GM18499 (cell line): ENCODE measurements around the gene TSPAN9.

ENCODE experiments used
- ATAC-seq: cut with Tn5 transposase; IDR thresholded peaks from one replicate; pipeline ENCODE4 v1.9.1; 2021; ENCODE audit warnings: moderate number of reproducible peaks; ENCODE audit not compliant: insufficient read depth, unreplicated experiment

The TSPAN9 gene

DNA sequence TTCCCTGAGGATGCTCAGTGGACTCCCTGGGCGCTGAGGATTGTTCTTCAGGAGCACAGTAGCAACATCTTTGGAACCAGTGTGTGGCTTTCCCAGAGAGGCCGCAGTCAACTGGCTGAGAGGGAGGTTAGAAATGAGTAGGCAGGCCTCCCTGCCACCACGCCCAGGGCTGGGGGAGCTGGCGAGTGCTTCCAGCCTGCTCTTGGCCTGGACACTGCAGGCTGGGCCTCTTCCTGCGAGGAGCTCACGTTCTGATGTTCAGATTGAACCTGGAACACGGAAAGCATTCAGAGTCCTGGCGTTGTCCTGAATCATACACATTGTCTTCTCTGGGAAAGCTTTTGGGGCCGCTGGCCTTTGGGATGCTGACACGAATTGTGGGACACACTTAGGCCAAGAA, 15.6 kb downstream of the TSPAN9 start:
- no peak for ATAC-seq

GRCh38 chr12:3097186-3097804, 20.1 kb downstream of the TSPAN9 start:
- ATAC-seq, result no peak

GRCh38 chr12:3097836-3098235, 20.7 kb downstream of the TSPAN9 start:
- no peak for ATAC-seq

DNA sequence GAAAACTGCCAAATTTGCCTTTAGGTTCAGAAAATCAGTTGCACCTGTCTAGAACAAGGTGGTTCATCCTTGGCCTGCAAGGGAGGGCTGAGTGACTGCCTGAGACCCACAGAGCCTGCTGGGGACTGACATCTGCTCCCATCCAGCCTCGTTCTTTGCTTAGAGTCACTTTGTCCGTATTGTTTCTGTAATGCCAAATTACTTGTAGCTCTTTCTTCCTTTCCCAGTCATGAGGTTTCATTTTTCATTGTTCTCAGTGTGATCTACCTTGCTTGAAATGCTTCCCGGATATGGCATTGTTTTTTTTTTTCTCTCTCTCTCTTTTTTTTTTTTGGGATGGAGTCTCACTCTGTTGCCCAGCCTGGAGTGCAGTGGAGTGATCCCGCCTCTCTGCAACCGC, 21.3 kb downstream of the TSPAN9 start:
- ATAC-seq, result no peak

GRCh38 chr12:3099146-3099545, 22.0 kb downstream of the TSPAN9 start:
- no peak for ATAC-seq

GRCh38 chr12:3101309-3102024, 24.3 kb downstream of the TSPAN9 start:
- ATAC-seq, result no peak

DNA sequence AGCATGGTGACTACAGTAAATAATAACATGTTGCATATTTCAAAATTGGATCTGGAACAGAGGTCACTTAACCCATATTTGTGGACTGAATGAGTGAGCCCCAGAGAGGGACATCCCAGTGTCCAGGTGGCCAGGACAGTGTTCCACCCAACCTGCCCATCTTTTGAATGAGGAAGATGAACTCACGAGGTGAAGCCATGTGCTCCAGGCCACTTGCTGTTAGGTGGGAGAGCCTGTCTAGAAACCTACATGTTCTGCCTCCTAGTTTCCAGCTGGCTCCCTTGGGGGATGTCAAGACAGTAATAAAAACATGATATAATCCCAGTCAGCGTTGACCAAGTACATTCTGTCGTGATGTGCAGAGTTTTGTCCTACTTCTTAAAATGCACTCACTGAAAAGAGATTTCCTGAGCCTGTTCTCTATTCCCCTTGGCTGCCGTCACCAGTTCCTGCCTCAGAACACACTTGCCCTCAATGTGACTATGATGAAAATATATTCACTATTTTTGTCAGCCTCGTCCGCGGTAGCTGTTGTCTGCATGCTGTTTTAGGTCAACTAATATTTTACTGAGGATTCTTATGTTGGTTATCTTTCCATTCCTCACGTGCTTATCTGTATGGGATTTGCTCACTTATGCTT, 25.7 kb downstream of the TSPAN9 start:
- no peak for ATAC-seq

GRCh38 chr12:3103806-3104205, 26.6 kb downstream of the TSPAN9 start:
- ATAC-seq, result no peak

- no peak for ATAC-seq
Measured at GRCh38 chr12:3105690-3106479, 28.7 kb downstream of the TSPAN9 start.

DNA sequence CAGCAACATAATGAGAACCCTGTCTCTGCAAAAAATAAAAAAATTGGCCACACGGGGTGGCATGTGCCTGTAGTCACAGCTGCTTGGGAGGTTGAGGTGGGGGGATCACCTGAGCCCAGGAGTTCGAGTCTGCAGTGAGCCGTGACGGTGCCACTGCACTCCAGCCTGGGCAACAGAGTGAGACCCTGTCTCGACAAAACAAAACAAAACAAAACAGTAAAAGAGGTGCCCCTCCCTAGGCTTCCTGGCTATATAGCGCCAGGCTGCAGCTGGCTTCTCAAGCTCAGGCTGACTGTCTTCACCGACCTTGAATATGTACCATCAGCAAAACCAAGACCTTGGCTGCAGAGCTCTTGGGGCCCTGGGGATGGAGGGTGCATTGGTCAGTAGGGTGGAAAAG, 29.4 kb downstream of the TSPAN9 start:
- ATAC-seq, result no peak

GRCh38 chr12:3107071-3107583, 29.9 kb downstream of the TSPAN9 start:
- ATAC-seq, result no peak

DNA sequence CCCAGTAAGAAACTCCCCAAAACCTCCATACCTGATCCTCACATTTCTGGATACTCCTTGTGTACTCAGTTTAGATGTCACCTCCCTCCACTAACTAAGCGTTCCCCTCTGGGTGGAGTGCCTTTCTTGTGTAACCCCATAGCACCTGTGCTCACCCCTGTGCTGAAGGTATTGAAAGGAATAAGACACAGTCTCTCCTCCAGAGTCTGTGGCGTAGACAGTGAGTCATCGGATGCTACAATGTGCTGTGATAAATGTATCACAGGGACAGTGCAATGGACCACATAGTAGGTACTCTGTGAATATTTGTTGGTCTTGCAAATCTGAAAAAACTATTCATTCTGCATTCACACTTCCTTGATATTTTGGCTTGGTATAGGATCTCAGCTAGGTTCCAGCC, 30.8 kb downstream of the TSPAN9 start:
- ATAC-seq, result no peak

DNA sequence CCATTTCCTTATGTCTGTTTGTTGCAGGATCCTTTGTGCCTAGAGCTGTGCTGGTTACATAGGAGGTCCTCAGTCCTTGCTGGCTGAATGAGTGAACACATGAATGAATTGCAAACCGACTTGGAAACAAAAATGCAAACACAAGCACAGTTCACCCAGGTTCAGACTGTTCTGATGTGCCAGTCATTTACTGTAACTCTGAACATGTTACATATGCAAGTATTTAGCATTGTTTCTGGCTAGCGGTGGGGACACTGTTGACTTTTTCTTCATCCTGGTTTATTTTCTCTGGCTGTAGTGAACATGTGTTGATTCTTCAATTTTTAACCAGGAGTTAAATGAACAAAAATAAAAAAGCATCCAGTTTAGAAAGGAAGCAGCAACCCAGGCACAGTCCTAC, 33.4 kb downstream of the TSPAN9 start:
- ATAC-seq, result no peak

- no peak for ATAC-seq
Measured at GRCh38 chr12:3113671-3114325, 36.6 kb downstream of the TSPAN9 start.

DNA sequence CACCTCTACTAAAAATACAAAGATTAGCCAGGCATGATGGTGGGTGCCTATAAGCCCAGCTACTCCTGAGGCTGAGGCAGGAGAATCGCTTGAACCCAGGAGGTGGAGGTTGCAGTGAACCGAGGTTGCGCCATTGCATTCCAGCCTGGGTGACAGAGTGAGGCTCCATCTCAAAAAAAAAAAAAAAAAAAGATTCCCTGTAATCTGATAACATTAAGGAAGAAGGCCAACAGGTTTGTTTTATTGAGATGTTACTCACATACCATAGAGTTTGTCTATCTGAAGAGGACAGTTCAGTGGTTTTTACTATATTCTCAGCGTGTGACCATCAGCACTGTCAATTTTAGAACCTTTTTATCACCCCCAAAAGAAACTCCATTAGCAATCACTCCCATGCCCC, 37.5 kb downstream of the TSPAN9 start:
- no peak for ATAC-seq

DNA sequence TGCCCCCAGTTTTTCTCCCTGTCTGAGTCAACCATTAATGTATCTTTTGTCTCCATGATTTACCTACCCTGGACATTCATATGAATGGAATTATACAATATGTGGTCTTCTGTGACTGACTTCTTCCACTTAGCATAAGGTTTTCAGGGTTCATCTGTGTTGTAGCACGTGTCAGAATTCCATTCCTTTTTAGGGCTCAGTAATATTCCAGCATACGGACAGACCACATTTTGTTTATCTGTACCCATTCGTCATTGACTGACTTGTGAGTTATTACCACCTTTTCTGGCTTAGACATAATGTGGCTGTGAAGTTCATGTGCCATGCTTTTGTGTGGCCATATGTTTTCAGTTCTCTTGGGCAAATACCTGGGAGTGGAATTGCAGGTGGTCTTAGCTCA, 37.9 kb downstream of the TSPAN9 start:
- ATAC-seq, result no peak

- ATAC-seq, result no peak
Measured at GRCh38 chr12:3116106-3116844, 39.1 kb downstream of the TSPAN9 start.

- ATAC-seq, result no peak
Measured at GRCh38 chr12:3117144-3117581, 40.0 kb downstream of the TSPAN9 start.

DNA sequence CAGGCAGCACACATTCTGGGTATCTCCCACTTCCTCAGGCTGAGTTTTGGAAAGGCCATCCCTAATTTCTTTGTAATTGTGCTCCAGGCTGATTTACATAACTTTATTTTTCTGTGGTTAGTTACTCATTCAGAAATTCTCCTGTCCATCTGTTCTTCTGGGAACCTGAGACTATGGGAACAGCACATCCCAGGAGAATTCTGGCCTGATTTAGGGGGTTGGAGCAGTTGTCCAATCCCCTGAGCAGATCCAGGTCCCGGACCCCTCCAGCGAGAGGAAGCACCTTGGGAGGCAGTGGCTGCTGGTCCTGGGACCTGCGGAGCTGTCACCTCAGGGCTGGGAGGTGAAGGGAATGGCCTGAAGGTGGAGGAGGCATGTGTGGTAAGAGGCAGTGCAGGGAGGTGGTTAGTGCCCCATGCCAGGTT, 40.4 kb downstream of the TSPAN9 start:
- no peak for ATAC-seq
